ENCODE measurements around the gene DEDD2. TPM values are rescaled to one million over a fixed set of nuclear protein-coding genes. Genes with fewer than 3 reads are reported as not detected.

DEDD2 gene
- total RNA-seq, 2 donors from 2014 or later: 28.8 to 31.6 TPM

- peaks cover 51% of the 10 kb centered on the region for H3K4me1 Mint-ChIP-seq (ENCODE audit: low read depth)
Measured at GRCh38 chr19:42245231-42245630, 27.8 kb upstream of the DEDD2 start.

DNA sequence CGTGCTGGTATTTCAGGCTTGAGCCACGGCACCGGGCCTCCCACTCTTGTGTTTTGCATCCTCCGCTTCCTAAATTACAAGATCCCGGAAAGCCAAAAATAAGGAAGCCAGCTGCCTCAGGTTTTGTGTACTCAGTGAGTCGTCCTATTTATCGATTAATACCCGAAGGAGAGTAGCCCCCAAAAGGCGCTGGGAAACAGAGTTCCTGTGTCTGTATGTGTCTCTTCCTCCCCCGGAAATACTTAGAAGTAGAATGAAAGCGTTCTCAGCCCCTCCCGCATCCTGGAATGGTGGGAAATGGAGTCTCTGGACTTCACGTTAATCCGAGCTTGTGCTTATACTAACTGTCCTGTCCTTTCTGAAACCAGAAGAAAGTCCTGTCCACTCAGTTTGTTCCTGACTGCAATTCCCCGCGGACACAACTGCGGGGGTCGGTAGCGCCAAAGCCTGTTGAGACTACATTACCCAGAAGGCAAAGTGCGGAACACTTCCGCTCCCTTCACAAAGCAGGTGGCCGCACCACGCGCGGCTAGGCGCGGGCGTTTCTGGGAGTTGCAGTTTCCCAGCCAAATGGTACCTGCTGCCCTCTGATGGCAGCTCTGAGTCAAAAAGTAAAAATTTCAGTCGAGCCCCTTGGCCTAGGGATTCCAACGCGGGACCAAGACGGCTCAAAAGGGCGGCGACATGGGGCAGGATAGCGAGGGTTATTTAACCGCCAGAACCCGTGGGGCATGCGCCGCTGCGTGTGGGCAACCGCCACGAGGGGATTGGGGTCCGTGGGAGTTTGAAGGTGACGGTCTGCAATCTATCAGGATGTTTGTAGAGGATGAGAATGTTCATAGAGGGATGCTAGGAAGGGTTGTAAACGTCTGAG lies 27.1 kb upstream of the DEDD2 start:
- Mint-ChIP-seq H3K4me3 (peak overlapping the region; percentile 91 to 93), H3K27ac (peak overlapping the region; percentile 95), H3K4me1 (ENCODE audit: low read depth) (peaks cover 52% of the 10 kb centered on the region), H3K36me3 (ENCODE audit: insufficient read depth in 2 of 2) (peaks cover 0 to 6% of the 10 kb centered on the region in 2 donors), H3K27me3 (ENCODE audit: low read depth) (no peaks in the 10 kb centered on the region), H3K9me3 (no peaks in the 10 kb centered on the region)
- DNase-seq (peak; percentile 92 to 94), ATAC-seq (replicated peaks in 1 of 2) (peak; percentile 47 to 51)

More at GRCh38 chr19:42245231-42245630, 27.8 kb upstream of the DEDD2 start:
- Mint-ChIP-seq H3K4me3 (peak overlapping the region; percentile 91 to 93), H3K36me3 (ENCODE audit: insufficient read depth in 2 of 2) (peaks cover 0 to 3% of the 10 kb centered on the region in 2 donors), H3K27me3 (ENCODE audit: low read depth) (no peaks in the 10 kb centered on the region), H3K27ac (peak overlapping the region; percentile 95), H3K9me3 (no peaks in the 10 kb centered on the region)
- ATAC-seq (replicated peaks in 1 of 2) (no peak), DNase-seq (no peak)

GRCh38 chr19:42242512-42243409 lies 25.3 kb upstream of the DEDD2 start, which contains the start of gene GSK3A:
Gene GSK3A, minus strand, starts transcription at chr19:42242602. Its CDS starts 137 bp downstream, at chr19:42242465.
- peak within 1 kb of the TSS; percentile 91 to 93 for H3K4me3 Mint-ChIP-seq
- peak within 1 kb of the TSS; percentile 94 for H3K27ac Mint-ChIP-seq
- no peaks in the 10 kb centered on the region for H3K27me3 Mint-ChIP-seq (ENCODE audit: low read depth)
- peaks cover 59% of the 10 kb centered on the region for H3K4me1 Mint-ChIP-seq (ENCODE audit: low read depth)
- DNase-seq (peak; percentile 95 to 96), ATAC-seq (replicated peaks in 1 of 2) (peak; percentile 79 to 82)
- H3K9me3 Mint-ChIP-seq: no peaks in the 10 kb centered on the region
- peaks cover 2 to 11% of the 10 kb centered on the region in 2 donors for H3K36me3 Mint-ChIP-seq (ENCODE audit: insufficient read depth in 2 of 2)

DNA sequence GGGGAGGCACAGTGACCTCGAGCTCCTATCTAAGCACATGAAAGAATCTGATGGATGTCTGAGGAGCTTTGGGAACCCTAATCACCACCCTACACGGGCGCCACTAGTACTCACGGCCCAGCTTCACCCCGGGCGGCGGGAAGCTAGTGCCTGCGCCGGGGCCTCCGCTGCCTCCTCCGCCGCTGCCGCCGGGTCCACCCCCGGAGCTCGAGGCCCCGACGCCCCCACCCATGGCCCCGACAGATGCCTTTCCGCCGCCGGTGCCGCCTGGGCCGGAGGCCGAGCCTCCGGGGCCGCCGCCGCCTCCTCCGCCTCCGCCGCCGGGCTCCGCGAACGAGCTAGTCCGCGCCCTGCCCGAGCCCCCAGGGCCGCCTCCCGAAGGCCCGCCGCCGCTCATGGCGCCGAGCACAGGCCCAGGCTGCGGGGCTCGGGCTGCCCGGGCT lies 24.6 kb upstream of the DEDD2 start:
- Mint-ChIP-seq H3K27ac (peak overlapping the region; percentile 94), H3K9me3 (no peaks in the 10 kb centered on the region), H3K36me3 (ENCODE audit: insufficient read depth in 2 of 2) (peaks cover 2 to 11% of the 10 kb centered on the region in 2 donors), H3K27me3 (ENCODE audit: low read depth) (no peaks in the 10 kb centered on the region), H3K4me3 (peak overlapping the region; percentile 91), H3K4me1 (ENCODE audit: low read depth) (peaks cover 57% of the 10 kb centered on the region)
- no peak for DNase-seq
- ATAC-seq (replicated peaks in 1 of 2): no peak

DNA sequence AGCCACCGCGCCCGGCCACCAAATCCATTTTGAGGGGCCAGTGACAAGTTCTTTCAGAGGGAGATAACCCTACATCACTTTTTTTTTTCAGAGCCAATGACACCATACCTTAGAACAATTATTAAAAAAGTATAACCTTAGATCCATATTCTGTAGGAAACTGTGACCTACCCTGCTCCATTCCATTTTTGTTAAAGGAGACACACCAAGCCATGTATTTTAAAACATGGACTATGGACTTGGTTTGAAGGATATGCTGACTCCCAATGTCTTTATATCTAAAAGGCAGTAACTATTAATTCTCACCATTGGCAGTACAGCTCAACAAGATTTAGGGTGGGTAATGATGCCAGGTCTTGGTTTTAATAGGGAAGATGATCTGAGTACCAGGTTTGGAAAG lies 23.8 kb upstream of the DEDD2 start:
- Mint-ChIP-seq H3K4me1 (ENCODE audit: low read depth) (peaks cover 48% of the 10 kb centered on the region), H3K9me3 (no peaks in the 10 kb centered on the region), H3K4me3 (peak overlapping the region; percentile 86 to 91), H3K27ac (peak overlapping the region; percentile 94), H3K36me3 (ENCODE audit: insufficient read depth in 2 of 2) (peaks cover 2 to 12% of the 10 kb centered on the region in 2 donors), H3K27me3 (ENCODE audit: low read depth) (no peaks in the 10 kb centered on the region)
- ATAC-seq (replicated peaks in 1 of 2) (no peak), DNase-seq (no peak)

DNA sequence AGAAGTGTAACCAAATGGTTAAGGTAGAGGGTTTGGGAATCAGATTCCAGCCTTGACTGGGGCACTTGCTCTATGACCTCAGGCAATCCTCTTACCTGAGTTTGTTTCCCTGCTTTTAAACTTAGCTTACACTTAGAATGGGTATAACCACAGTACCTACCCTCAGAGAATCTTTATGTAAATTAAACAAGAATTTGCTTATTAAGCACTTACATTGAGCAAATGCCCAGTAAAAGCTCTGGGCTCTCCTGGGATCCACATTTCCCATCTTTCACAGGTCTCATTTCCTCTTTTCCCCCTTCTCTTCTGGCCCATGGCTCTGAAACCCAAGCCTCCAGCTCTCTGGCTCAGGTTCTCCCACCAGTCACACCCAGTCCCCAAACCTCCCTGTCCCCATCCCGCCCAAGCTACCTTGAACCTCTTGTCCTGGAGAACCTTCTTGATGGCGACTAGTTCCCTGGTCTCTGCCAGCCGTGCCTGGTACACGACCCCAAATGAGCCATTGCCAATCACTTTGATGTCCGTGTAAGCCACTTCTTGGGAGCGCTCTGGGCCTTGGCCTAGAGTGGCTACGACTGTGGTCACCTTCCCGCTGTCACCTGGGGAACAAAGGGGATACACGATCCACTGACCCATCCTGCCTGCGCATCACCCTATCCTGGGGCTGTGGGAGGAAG lies 22.2 kb upstream of the DEDD2 start:
- Mint-ChIP-seq H3K9me3 (no peaks in the 10 kb centered on the region), H3K27ac (peak overlapping the region; percentile 90), H3K4me1 (ENCODE audit: low read depth) (peaks cover 35% of the 10 kb centered on the region), H3K4me3 (no peak overlapping the region), H3K36me3 (ENCODE audit: insufficient read depth in 2 of 2) (peaks cover 2 to 18% of the 10 kb centered on the region in 2 donors), H3K27me3 (ENCODE audit: low read depth) (no peaks in the 10 kb centered on the region)
- DNase-seq (no peak), ATAC-seq (replicated peaks in 1 of 2) (no peak)

DNA sequence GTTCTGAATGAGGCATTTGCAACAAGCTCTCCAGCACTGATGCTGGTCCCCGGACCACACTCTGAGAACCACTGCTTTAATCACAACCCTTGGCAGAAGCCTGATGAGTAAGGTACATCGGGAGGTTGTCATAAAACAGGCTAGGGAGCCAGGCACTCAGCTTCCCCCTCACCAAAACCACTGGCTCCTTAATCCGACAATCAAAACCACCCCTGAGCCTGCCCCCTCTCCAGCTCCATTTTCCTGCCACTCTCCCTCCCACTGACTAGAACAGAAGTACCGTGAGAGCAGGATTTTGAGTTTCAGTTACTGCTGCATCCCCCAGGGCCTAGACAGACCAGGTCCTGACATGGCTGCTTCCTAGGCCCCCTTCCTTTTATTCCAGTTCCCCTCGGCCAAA lies 17.7 kb upstream of the DEDD2 start:
- no peak overlapping the region for H3K27ac Mint-ChIP-seq

GRCh38 chr19:42234364-42234763 lies 16.9 kb upstream of the DEDD2 start:
- Mint-ChIP-seq H3K27me3 (ENCODE audit: low read depth) (no peaks in the 10 kb centered on the region), H3K27ac (no peak overlapping the region), H3K9me3 (no peaks in the 10 kb centered on the region), H3K4me3 (no peak overlapping the region), H3K36me3 (ENCODE audit: insufficient read depth in 2 of 2) (peaks cover 8 to 22% of the 10 kb centered on the region in 2 donors), H3K4me1 (ENCODE audit: low read depth) (peaks cover 10% of the 10 kb centered on the region)
- DNase-seq (no peak), ATAC-seq (replicated peaks in 1 of 2) (no peak)

More for the DNA sequence above, 17.7 kb upstream of the DEDD2 start:
- no peak for ATAC-seq (replicated peaks in 1 of 2)
- Mint-ChIP-seq H3K36me3 (ENCODE audit: insufficient read depth in 2 of 2) (peaks cover 6 to 24% of the 10 kb centered on the region in 2 donors), H3K4me3 (no peak overlapping the region), H3K4me1 (ENCODE audit: low read depth) (peaks cover 13% of the 10 kb centered on the region), H3K27me3 (ENCODE audit: low read depth) (no peaks in the 10 kb centered on the region), H3K9me3 (no peaks in the 10 kb centered on the region)
- no peak for DNase-seq

- Mint-ChIP-seq H3K36me3 (ENCODE audit: insufficient read depth in 2 of 2) (peaks cover 6 to 18% of the 10 kb centered on the region in 2 donors), H3K4me1 (ENCODE audit: low read depth) (peaks cover 11% of the 10 kb centered on the region), H3K9me3 (no peaks in the 10 kb centered on the region), H3K4me3 (no peak overlapping the region), H3K27ac (no peak overlapping the region), H3K27me3 (ENCODE audit: low read depth) (no peaks in the 10 kb centered on the region)
- ATAC-seq (replicated peaks in 1 of 2) (no peak), DNase-seq (no peak)
Measured at GRCh38 chr19:42233678-42234292, 16.3 kb upstream of the DEDD2 start.

DNA sequence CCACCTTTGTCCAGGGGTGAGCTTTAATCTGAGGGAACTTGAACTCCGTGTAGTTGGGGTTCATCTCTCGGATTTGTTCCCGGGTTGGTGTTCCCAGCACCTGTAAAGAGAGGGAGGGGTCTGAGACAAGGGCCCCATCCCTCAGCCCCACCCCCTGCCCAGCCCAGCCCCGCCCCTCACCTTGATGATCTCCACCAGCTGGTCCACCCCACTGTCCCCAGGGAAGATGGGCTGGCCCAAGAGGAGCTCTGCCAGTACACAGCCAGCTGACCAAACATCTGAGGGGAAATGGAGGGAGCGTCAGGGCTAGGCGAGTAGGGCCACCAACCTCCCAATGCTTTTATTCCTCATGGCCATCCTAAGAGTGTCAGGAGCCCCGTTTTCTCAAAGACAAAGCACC lies 15.6 kb upstream of the DEDD2 start:
- ATAC-seq (replicated peaks in 1 of 2) (no peak), DNase-seq (no peak)
- peaks cover 6 to 18% of the 10 kb centered on the region in 2 donors for H3K36me3 Mint-ChIP-seq (ENCODE audit: insufficient read depth in 2 of 2)
- no peak overlapping the region for H3K4me3 Mint-ChIP-seq
- peaks cover 17% of the 10 kb centered on the region for H3K4me1 Mint-ChIP-seq (ENCODE audit: low read depth)
- H3K9me3 Mint-ChIP-seq: no peaks in the 10 kb centered on the region
- no peak overlapping the region for H3K27ac Mint-ChIP-seq
- no peaks in the 10 kb centered on the region for H3K27me3 Mint-ChIP-seq (ENCODE audit: low read depth)

GRCh38 chr19:42232435-42232834 lies 15.0 kb upstream of the DEDD2 start:
- no peaks in the 10 kb centered on the region for H3K27me3 Mint-ChIP-seq (ENCODE audit: low read depth)
- peaks cover 6 to 19% of the 10 kb centered on the region in 2 donors for H3K36me3 Mint-ChIP-seq (ENCODE audit: insufficient read depth in 2 of 2)
- no peak overlapping the region for H3K4me3 Mint-ChIP-seq
- DNase-seq: no peak
- peaks cover 22% of the 10 kb centered on the region for H3K4me1 Mint-ChIP-seq (ENCODE audit: low read depth)
- peak in 1 of 2 donors; percentile 9 for ATAC-seq (replicated peaks in 1 of 2)
- H3K9me3 Mint-ChIP-seq: no peaks in the 10 kb centered on the region
- peak overlapping the region; percentile 20 for H3K27ac Mint-ChIP-seq

DNA sequence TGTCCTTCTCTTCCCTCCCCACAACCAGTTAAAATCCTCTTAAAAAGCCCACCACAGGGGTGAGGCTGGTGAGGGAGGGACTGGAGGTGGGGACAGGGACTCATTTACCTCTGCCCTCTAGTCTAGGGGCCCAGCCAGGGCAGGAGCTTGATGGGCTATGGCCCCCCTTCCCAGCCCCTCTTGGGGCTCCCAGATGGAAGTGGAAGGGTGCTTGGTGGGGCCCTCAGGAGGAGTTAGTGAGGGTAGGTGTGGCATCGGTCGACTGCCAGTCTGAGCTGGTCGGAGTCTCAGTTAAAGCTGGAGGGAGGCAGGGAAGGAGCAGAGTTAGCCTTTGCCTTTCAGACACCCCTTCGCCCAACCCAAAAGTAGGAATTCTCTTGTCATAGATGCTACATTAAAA lies 13.1 kb upstream of the DEDD2 start:
- H3K4me1 Mint-ChIP-seq (ENCODE audit: low read depth): peaks cover 35% of the 10 kb centered on the region
- peak overlapping the region; percentile 50 for H3K27ac Mint-ChIP-seq
- H3K27me3 Mint-ChIP-seq (ENCODE audit: low read depth): no peaks in the 10 kb centered on the region
- H3K36me3 Mint-ChIP-seq (ENCODE audit: insufficient read depth in 2 of 2): peaks cover 12 to 26% of the 10 kb centered on the region in 2 donors
- H3K4me3 Mint-ChIP-seq: no peak overlapping the region
- H3K9me3 Mint-ChIP-seq: no peaks in the 10 kb centered on the region
- ATAC-seq (replicated peaks in 1 of 2) (no peak), DNase-seq (no peak)
